AG04449 (cell line): ENCODE data around the gene PPOX.

Source experiments
- CTCF ChIA-PET: fragments of 350-600 bp; formaldehyde crosslinking; extraction: SDS; loops from one replicate; lab custom pipeline; 2021; ENCODE audit warnings: antibody characterized with exemption; lab: Yijun Ruan, JAX
- POLR2A ChIA-PET: fragments of 400-600, 350-600 bp; formaldehyde crosslinking; extraction: SDS; loops from one replicate; lab custom pipeline; 2020; ENCODE audit warnings: antibody characterized with exemption, inconsistent platforms; lab: Yijun Ruan, JAX
- DNase-seq: peaks from one replicate; pipeline ENCODE4 v3.0.0-alpha.2; 2010; ENCODE audit warnings: low read depth, low spot score
- H3K4me3 ChIP-seq: 2 replicates; pipeline ENCODE4 v1.5.1; 2011; ENCODE audit warnings: low read depth, mild to moderate bottlenecking, control low read depth, low read length
- CTCF ChIP-seq: IDR thresholded peaks from one replicate; pipeline ENCODE4 v1.5.1; 2011; ENCODE audit warnings: mild to moderate bottlenecking, moderate library complexity, low read length, control low read depth, inconsistent platforms; ENCODE audit not compliant: insufficient read depth; ENCODE audit errors: missing control alignments

PPOX gene

GRCh38 chr1:161193561-161194235 is 27.5 kb downstream of the PPOX start:
- H3K4me3 ChIP-seq, result no peak overlapping the region
- ChIA-PET POLR2A (interaction anchor here (0.6 kb wide), 1 partner anchor 10 kb away, joined by 3 read pairs; no protein-coding TSS in a partner anchor), CTCF (interaction anchor here (0.9 to 26.1 kb wide), 14 partner anchors 8 to 191 kb away, joined by 3 to 758 read pairs (median 14); partner anchors contain the start of genes APOA2, B4GALT3, CFAP126 and FCER1G)
- no peak for DNase-seq
- TF ChIP-seq CTCF, result no peak

GRCh38 chr1:161195171-161195570 is 28.9 kb downstream of the PPOX start:
- ChIA-PET POLR2A (no interaction called here), CTCF (interaction anchor here (1.2 to 26.1 kb wide), 3 partner anchors 12 to 189 kb away, joined by 8 to 758 read pairs (median 96); partner anchors contain the start of genes APOA2, FCER1G and TOMM40L)
- DNase-seq, result no peak
- H3K4me3 ChIP-seq, result no peak overlapping the region
- TF ChIP-seq CTCF, result no peak

DNA sequence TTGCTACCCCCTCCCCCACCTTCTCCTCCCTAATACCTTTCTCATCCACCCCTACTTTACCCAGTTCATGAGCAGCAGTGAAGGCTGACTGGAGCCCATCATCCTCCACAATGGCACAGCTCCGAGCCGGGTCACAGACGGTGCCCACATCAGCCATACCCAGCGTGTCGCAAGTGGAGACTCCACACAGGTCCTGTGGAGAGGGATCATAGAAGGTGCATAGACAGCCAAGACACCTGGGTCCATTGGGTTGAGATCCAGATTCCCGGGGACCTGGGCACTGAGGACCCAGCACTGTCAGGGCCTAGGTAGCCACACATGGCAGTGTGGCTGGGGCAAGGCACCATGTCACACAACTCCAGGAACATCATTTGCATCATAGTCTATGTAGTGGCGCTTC is 29.9 kb downstream of the PPOX start:
- no peak for DNase-seq
- H3K4me3 ChIP-seq, result no peak overlapping the region
- CTCF ChIA-PET, result interaction anchor here (3.5 to 26.1 kb wide), 2 partner anchors 13 to 23 kb away, joined by 16 to 758 read pairs; partner anchors contain the start of genes APOA2, FCER1G and TOMM40L
- TF ChIP-seq CTCF, result no peak
- POLR2A ChIA-PET, result no interaction called here

GRCh38 chr1:161196521-161197451 is 30.6 kb downstream of the PPOX start:
- peak overlapping the region; percentile 58 for H3K4me3 ChIP-seq
- CTCF ChIA-PET, result interaction anchor here (0.7 to 26.1 kb wide), 7 partner anchors 8 to 186 kb away, joined by 3 to 758 read pairs (median 12); partner anchors contain the start of genes APOA2, FCER1G and TOMM40L
- no peak for DNase-seq
- POLR2A ChIA-PET, result interaction anchor here (0.6 to 1.5 kb wide), 6 partner anchors 15 to 36 kb away, joined by 3 to 5 read pairs (median 3); partner anchors contain the start of genes PPOX and TOMM40L
- no peak for TF ChIP-seq CTCF

GRCh38 chr1:161197560-161198193 is 31.5 kb downstream of the PPOX start:
- ChIA-PET CTCF (interaction anchor here (0.7 to 26.1 kb wide), 8 partner anchors 9 to 185 kb away, joined by 3 to 758 read pairs (median 8); partner anchors contain the start of genes APOA2, FCER1G and TOMM40L), POLR2A (interaction anchor here (0.6 to 1.7 kb wide), 9 partner anchors 14 to 32 kb away, joined by 3 to 6 read pairs (median 4); partner anchors contain the start of genes PPOX and TOMM40L)
- no peak for DNase-seq
- TF ChIP-seq CTCF, result no peak
- peak overlapping the region; percentile 58 for H3K4me3 ChIP-seq
